Progenitor cell of endocrine pancreas (in vitro differentiated cells): ENCODE data around the gene ABLIM3. TPM values are rescaled to one million over a fixed set of nuclear protein-coding genes. Genes with fewer than 3 reads are reported as not detected.
A peak's percentile ranks its signal among the peaks of the same experiment; 100 is the strongest.
"Not testable (repeated sequence)": the region's sequence is repeated elsewhere in the genome, so short reads cannot be mapped to it uniquely, and the experiment has no call there.

ENCODE experiments used
- DNase-seq: peaks from one replicate; pipeline ENCODE4 v3.0.0; 2021; ENCODE audit warnings: low spot score; ENCODE audit not compliant: unreplicated experiment
- H3K27ac Mint-ChIP-seq: 2 replicates; pipeline ENCODE4 v1.8.0; 2021; ENCODE audit warnings: mild to moderate bottlenecking, moderate library complexity, mixed read lengths
- H3K27me3 Mint-ChIP-seq: 2 replicates; pipeline ENCODE4 v1.8.0; 2021; ENCODE audit warnings: mixed read lengths
- H3K36me3 Mint-ChIP-seq: 2 replicates; pipeline ENCODE4 v1.8.0; 2022; ENCODE audit warnings: mixed read lengths; ENCODE audit not compliant: insufficient read depth
- H3K4me1 Mint-ChIP-seq: 2 replicates; pipeline ENCODE4 v1.8.0; 2021; ENCODE audit warnings: low read depth, mixed read lengths
- H3K4me3 Mint-ChIP-seq: 2 replicates; pipeline ENCODE4 v1.8.0; 2021; ENCODE audit warnings: low read depth, mild to moderate bottlenecking, moderate library complexity, mixed read lengths
- H3K9me3 Mint-ChIP-seq: 2 replicates; pipeline ENCODE4 v1.8.0; 2021; ENCODE audit warnings: low read depth, mixed read lengths
- total RNA-seq: library from RNA; stranded (reverse); gene quantifications from 2 replicates; pipeline ENCODE4 v1.2.1, GENCODE V29; 2021
- TF ChIP-seq, protein P1 (sequence below): fragments of 200-600 bp; sonication (generic); IDR thresholded peaks from one replicate; pipeline ENCODE4 v1.5.0; 2021; ENCODE audit warnings: antibody characterized with exemption, mild to moderate bottlenecking; ENCODE audit not compliant: unreplicated experiment

ABLIM3 gene
- total RNA-seq, 1 donor from 2014 or later, result 0.48 TPM

DNA sequence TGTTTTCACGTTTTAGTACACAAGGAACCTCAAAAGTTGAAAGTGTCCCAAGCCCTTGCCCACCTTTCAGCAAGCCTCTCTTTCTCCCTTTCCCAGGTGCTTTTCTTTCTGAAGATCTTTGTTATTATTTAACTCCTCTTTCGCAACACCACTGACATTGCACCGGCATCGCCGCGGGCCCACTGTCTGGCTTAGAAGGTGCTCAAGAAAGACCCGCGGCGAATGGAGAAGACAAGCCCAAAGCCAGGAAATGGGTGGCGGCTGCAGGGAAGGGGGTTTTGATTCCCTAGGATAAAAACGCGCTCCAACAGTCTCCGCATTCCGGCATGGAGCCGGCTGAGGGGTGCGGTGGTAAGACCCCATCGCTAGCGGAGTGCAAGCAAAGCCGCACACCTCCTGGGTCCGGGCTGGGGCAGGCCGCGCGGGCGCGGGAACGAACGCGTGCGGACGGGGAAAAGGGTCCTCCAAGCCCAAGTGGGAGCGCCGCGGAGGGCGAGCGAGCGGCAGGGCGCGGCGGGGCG is 130.0 kb downstream of the ABLIM3 start:
- Mint-ChIP-seq H3K27me3 (peaks cover 37% of the 10 kb centered on the region), H3K4me3 (peak overlapping the region; percentile 69), H3K9me3 (peaks cover 9% of the 10 kb centered on the region), H3K36me3 (no peaks in the 10 kb centered on the region), H3K27ac (no peak overlapping the region), H3K4me1 (peaks cover 17% of the 10 kb centered on the region)
- DNase-seq, result no peak
- TF ChIP-seq, protein P1, sequence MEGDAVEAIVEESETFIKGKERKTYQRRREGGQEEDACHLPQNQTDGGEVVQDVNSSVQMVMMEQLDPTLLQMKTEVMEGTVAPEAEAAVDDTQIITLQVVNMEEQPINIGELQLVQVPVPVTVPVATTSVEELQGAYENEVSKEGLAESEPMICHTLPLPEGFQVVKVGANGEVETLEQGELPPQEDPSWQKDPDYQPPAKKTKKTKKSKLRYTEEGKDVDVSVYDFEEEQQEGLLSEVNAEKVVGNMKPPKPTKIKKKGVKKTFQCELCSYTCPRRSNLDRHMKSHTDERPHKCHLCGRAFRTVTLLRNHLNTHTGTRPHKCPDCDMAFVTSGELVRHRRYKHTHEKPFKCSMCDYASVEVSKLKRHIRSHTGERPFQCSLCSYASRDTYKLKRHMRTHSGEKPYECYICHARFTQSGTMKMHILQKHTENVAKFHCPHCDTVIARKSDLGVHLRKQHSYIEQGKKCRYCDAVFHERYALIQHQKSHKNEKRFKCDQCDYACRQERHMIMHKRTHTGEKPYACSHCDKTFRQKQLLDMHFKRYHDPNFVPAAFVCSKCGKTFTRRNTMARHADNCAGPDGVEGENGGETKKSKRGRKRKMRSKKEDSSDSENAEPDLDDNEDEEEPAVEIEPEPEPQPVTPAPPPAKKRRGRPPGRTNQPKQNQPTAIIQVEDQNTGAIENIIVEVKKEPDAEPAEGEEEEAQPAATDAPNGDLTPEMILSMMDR, result no peak

DNA sequence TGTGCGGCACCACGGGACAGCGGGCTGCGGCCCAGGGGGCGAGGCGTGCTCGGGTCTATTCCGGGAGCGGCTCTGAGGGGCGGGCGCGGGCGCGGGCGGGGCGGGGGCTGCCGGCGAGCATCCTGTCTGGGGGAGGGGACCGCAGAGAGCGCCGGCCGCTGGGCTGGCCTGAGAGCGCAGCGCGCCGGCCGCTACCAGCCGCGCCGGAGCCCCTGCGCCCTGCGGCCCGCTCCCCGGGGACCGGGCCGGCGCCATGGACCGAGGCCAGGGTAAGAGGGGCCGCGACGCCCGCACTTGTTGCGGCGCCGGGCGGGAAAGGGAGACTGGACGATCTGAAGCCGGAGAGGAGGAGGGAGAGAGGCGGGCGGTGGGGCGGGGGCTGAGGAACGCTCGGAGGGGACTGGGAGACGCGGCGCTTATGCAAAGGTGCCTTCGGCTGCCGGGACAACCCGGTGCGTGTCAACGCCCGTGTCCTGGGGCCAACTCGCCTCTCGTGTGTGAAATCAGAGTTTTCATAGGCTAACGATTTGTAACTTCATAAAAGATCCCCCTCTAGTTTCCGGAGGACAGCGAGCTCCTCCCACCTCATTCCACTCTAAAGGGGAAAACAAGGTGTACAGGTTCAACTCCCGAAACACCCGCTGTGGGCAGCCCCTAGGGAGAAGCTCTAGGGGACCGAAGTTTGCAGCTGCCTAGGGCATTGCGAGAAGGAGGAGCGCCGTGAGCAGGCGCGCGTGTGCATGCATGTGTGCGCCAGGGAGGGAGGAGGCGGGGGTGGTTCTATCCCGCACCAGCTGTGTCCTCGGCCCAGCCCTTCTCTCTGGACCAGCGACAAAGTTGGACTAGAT is 130.6 kb downstream of the ABLIM3 start, which contains the start of gene AFAP1L1:
AFAP1L1 (plus strand) TSS at position 144 of the 848 bp plus-strand sequence; CDS start at position 254, 110 bp downstream.
- peaks cover 39% of the 10 kb centered on the region for H3K27me3 Mint-ChIP-seq
- peak within 1 kb of the TSS; percentile 80 for H3K27ac Mint-ChIP-seq
- DNase-seq, result peak; percentile 27
- H3K4me1 Mint-ChIP-seq, result peaks cover 17% of the 10 kb centered on the region
- H3K36me3 Mint-ChIP-seq, result no peaks in the 10 kb centered on the region
- peaks cover 9% of the 10 kb centered on the region for H3K9me3 Mint-ChIP-seq
- peak within 1 kb of the TSS; percentile 82 for H3K4me3 Mint-ChIP-seq
- TF ChIP-seq, protein P1, result no peak

DNA sequence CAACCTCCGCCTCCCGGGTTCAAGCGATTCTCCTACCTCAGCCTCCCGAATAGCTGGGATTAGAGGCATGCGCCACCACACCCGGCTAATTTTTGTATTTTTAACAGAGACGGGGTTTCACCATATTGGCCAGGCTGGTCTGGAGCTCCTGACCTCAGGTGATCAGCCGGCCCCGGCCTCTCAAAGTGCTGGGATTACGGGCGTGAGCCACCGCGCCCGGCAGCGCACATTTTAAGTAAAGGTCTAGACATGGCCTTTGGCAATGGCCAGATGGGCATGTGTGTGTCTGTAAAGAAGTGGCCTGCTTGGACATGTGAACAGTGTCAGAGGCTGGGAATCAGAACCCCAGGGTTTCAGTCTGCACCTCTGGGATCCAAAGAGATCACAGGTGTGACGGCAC is 131.5 kb downstream of the ABLIM3 start:
- Mint-ChIP-seq H3K4me3 (peak overlapping the region; percentile 82), H3K4me1 (peaks cover 17% of the 10 kb centered on the region), H3K27me3 (peaks cover 41% of the 10 kb centered on the region)
- not testable (repeated sequence) for H3K36me3 Mint-ChIP-seq, H3K9me3 Mint-ChIP-seq, H3K27ac Mint-ChIP-seq, DNase-seq

DNA sequence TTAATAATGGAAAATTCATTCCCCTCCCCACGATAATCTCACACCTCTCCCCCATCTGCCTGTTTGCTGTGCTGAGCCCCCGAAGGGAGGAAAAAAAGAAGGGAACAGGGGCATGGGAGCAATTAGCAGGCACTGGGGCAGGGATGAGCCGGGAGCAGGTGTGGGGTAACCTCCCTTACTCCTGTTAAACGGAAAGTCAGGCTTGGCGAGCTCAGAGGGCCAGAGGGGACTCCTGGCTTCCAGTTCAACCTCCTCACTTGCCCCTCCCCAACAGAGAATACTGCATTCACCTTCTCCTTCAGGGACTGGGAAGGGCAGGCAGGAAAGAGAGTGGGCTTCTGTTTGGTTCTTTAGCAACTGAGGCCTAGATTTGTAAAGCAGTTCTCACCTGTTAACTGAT is 131.9 kb downstream of the ABLIM3 start:
- Mint-ChIP-seq H3K4me3 (peak overlapping the region; percentile 82), H3K9me3 (peaks cover 9% of the 10 kb centered on the region), H3K27ac (no peak overlapping the region), H3K4me1 (peaks cover 17% of the 10 kb centered on the region), H3K36me3 (no peaks in the 10 kb centered on the region), H3K27me3 (peaks cover 46% of the 10 kb centered on the region)
- TF ChIP-seq, protein P1, result no peak
- DNase-seq, result no peak

DNA sequence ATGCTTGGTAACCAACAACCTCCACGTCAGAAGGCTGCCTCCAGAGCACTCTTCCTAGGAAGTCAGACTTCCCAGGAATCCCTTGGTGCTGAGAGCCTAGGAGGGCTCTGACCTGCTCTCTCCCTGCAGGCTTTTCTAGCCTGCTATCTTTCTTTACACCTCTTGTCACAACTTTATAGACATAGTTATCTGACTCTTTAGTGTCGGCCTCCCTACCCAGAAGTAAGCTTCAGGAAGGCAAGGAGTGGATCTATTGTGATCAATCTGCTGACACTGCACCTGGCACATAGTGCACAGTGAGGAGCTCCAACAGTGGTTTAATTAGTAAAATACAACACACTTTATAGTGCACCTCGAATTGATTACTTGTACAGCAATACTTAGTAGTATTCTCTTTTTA is 132.7 kb downstream of the ABLIM3 start:
- DNase-seq, result no peak
- Mint-ChIP-seq H3K36me3 (no peaks in the 10 kb centered on the region), H3K9me3 (peaks cover 3% of the 10 kb centered on the region), H3K4me1 (peaks cover 17% of the 10 kb centered on the region), H3K27ac (peak overlapping the region; percentile 71), H3K4me3 (no peak overlapping the region), H3K27me3 (peaks cover 53% of the 10 kb centered on the region)
- TF ChIP-seq, protein P1, result no peak
